CD4-positive, alpha-beta T cell (primary cell): ENCODE results near the gene ROM1. TPM values are rescaled to one million over a fixed set of nuclear protein-coding genes. Genes with fewer than 3 reads are reported as not detected.

Experiments
- ATAC-seq: fragments of 200-7000 bp; cut with Tn5 transposase; one replicate; pipeline ENCODE4 v1.10.0; 2022; ENCODE audit warnings: mild to moderate bottlenecking; ENCODE audit not compliant: poor library complexity
- CTCF ChIA-PET: fragments of 350-600 bp; sonication (Branson Sonifier 250); formaldehyde crosslinking; loops from one replicate; lab custom pipeline; 2021; ENCODE audit warnings: antibody characterized with exemption, inconsistent platforms; lab: Charles Lee
- POLR2A ChIA-PET: fragments of 350-600 bp; sonication (Branson Sonifier 250); formaldehyde crosslinking; loops from one replicate; lab custom pipeline; 2021; ENCODE audit warnings: antibody characterized with exemption, inconsistent platforms; lab: Charles Lee
- DNase-seq, 14 experiments: peaks; one replicate each; pipeline ENCODE4 v3.0.0-alpha.2; 2013 to 2020; ENCODE audit warnings: mixed read lengths in 2 of 14
- H3K27ac ChIP-seq, 2 donors: one replicate each; pipeline versions ENCODE4 v1.5.1 to v1.7.0; 2013; ENCODE audit warnings: low read length in 2 of 2, low read depth in 1 of 2, mild to moderate bottlenecking in 1 of 2
- H3K27me3 ChIP-seq, 2 experiments: 1 replicate in 1 of 2; 2 replicates in 1 of 2; pipeline versions ENCODE4 v1.6.1 to v1.7.0; 2013; ENCODE audit warnings: low read length in 2 of 2, control low read depth in 1 of 2, mild to moderate bottlenecking in 1 of 2, moderate library complexity in 1 of 2; ENCODE audit not compliant: insufficient read depth in 2 of 2, control insufficient read depth in 1 of 2
- H3K36me3 ChIP-seq: one replicate; pipeline ENCODE4 v1.6.1; 2013; ENCODE audit warnings: low read length, control low read depth; ENCODE audit not compliant: insufficient read depth
- H3K4me1 ChIP-seq: one replicate; pipeline ENCODE4 v1.6.1; 2013; ENCODE audit warnings: low read length, control low read depth; ENCODE audit not compliant: insufficient read depth
- H3K4me3 ChIP-seq: one replicate; pipeline ENCODE4 v1.5.1; 2013; ENCODE audit warnings: mild to moderate bottlenecking, low read length, moderate library complexity
- H3K9me3 ChIP-seq, 2 experiments: 1 replicate in 1 of 2; 2 replicates in 1 of 2; pipeline versions ENCODE4 v1.6.1 to v1.7.0; 2013; ENCODE audit warnings: low read length in 2 of 2, mild to moderate bottlenecking in 2 of 2, control low read depth in 1 of 2, moderate library complexity in 1 of 2; ENCODE audit not compliant: control insufficient read depth in 1 of 2, insufficient read depth in 1 of 2
- H3K27ac Mint-ChIP-seq: one replicate; pipeline ENCODE4 v1.8.0; 2020; ENCODE audit warnings: mixed read lengths
- H3K27me3 Mint-ChIP-seq: one replicate; pipeline ENCODE4 v1.8.0; 2021; ENCODE audit warnings: mixed read lengths
- H3K36me3 Mint-ChIP-seq: one replicate; pipeline ENCODE4 v1.8.0; 2021; ENCODE audit warnings: low read depth, mixed read lengths
- H3K4me1 Mint-ChIP-seq: one replicate; pipeline ENCODE4 v1.8.0; 2021; ENCODE audit warnings: low read depth, mixed read lengths
- H3K4me3 Mint-ChIP-seq: one replicate; pipeline ENCODE4 v1.8.0; 2020; ENCODE audit warnings: mild to moderate bottlenecking, mixed read lengths
- H3K9me3 Mint-ChIP-seq: one replicate; pipeline ENCODE4 v1.8.0; 2020; ENCODE audit warnings: mixed read lengths
- intact Hi-C, 2 experiments: fragments of 100-400 bp; cut with DNase I in 1 of 2; cut with micrococcal nuclease in 1 of 2; formaldehyde crosslinking; loops; one replicate each; pipeline versions ENCODE4 v1.15.1 to v1.9.0; 2023 to 2025; cut with DNase I, micrococcal nuclease
- total RNA-seq, 174 experiments: library from RNA in 2 of 174; stranded (reverse) in 2 of 174; gene quantifications; one replicate each; pipeline ENCODE4 v1.2.3 and lab custom pipeline; 2021 to 2026
- TF ChIP-seq, protein P1 (sequence below): fragments of 200-600 bp; IDR thresholded peaks from one replicate; pipeline ENCODE4 v1.8.0; 2022; ENCODE audit warnings: antibody characterized with exemption, mild to moderate bottlenecking

Gene ROM1
- total RNA-seq, 2 experiments from 2014 or later: 0.42 to 0.71 TPM

DNA sequence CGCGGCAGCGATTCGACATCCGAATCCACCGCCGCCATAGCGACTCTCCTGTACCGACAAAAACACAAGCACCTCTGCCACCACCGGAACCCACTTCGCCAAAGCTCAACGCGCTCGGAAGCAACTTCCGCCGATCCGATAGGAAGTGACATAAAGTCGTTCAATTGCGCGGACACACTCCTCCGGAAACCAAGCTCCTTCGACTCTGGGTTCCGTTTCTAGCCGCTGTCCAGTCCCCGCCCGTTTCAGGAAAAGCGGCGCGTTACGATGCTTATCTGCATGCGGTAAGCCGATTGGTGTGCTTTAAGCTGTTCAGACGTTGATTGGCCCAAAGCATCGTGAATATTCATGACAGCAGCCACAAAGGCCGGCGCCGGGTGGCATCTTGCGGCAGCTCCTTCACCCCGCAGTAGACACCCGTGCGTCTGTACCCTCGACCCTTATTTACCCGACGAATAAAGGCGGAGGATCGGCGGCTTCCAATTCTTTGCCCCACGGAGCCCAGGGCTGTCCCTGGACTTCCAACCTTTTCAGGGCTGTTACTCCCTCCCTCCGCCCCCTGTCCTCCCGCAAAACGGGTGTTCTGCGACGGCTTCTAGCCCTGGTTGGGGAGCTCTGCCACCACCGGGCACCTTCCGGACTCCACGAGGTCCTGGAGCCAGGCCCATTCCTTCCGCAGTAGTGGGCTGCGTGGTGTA lies 21.5 kb upstream of the ROM1 start, which contains the start of gene TUT1:
TSS of gene TUT1 (minus strand) at position 76 of the 698 bp plus-strand sequence. CDS start at position 38, 38 bp downstream.
- H3K4me1 ChIP-seq: peaks cover 43% of the 10 kb centered on the region
- Mint-ChIP-seq H3K9me3 (no peaks in the 10 kb centered on the region), H3K27me3 (no peaks in the 10 kb centered on the region), H3K4me3 (peak within 1 kb of the TSS; percentile 91), H3K27ac (peak within 1 kb of the TSS; percentile 89), H3K36me3 (peaks cover 69% of the 10 kb centered on the region), H3K4me1 (peaks cover 72% of the 10 kb centered on the region)
- TF ChIP-seq, protein P1, sequence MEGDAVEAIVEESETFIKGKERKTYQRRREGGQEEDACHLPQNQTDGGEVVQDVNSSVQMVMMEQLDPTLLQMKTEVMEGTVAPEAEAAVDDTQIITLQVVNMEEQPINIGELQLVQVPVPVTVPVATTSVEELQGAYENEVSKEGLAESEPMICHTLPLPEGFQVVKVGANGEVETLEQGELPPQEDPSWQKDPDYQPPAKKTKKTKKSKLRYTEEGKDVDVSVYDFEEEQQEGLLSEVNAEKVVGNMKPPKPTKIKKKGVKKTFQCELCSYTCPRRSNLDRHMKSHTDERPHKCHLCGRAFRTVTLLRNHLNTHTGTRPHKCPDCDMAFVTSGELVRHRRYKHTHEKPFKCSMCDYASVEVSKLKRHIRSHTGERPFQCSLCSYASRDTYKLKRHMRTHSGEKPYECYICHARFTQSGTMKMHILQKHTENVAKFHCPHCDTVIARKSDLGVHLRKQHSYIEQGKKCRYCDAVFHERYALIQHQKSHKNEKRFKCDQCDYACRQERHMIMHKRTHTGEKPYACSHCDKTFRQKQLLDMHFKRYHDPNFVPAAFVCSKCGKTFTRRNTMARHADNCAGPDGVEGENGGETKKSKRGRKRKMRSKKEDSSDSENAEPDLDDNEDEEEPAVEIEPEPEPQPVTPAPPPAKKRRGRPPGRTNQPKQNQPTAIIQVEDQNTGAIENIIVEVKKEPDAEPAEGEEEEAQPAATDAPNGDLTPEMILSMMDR: no peak
- peaks cover 57% of the 10 kb centered on the region for H3K36me3 ChIP-seq
- DNase-seq (peak; percentile 91 to 99 (median 95)), ATAC-seq (peak; percentile 82)
- POLR2A ChIA-PET: interaction anchor here (0.6 to 4.4 kb wide), 63 partner anchors 9 to 1749 kb away, joined by 3 to 177 read pairs (median 8); partner anchors contain the start of genes AHNAK, ASRGL1, B3GAT3 and BSCL2
- H3K9me3 ChIP-seq: no peaks in the 10 kb centered on the region
- CTCF ChIA-PET: interaction anchor here (0.6 to 2.6 kb wide), 22 partner anchors 9 to 290 kb away, joined by 3 to 20 read pairs (median 6); partner anchors contain the start of genes B3GAT3, C11orf98, CSKMT and EEF1G
- H3K27ac ChIP-seq: peak within 1 kb of the TSS; percentile 95 to 97
- peak within 1 kb of the TSS; percentile 98 for H3K4me3 ChIP-seq
- no peaks in the 10 kb centered on the region for H3K27me3 ChIP-seq
- intact Hi-C loops: loop anchor here (1.0 to 5.0 kb wide), 15 partner anchors 9 to 289 kb away; partner anchors contain the start of genes EML3 (in 2 of the 2), LBHD1 (in 2 of the 2), UQCC3 (in 2 of the 2) and BSCL2 (in 1 of the 2)

DNA sequence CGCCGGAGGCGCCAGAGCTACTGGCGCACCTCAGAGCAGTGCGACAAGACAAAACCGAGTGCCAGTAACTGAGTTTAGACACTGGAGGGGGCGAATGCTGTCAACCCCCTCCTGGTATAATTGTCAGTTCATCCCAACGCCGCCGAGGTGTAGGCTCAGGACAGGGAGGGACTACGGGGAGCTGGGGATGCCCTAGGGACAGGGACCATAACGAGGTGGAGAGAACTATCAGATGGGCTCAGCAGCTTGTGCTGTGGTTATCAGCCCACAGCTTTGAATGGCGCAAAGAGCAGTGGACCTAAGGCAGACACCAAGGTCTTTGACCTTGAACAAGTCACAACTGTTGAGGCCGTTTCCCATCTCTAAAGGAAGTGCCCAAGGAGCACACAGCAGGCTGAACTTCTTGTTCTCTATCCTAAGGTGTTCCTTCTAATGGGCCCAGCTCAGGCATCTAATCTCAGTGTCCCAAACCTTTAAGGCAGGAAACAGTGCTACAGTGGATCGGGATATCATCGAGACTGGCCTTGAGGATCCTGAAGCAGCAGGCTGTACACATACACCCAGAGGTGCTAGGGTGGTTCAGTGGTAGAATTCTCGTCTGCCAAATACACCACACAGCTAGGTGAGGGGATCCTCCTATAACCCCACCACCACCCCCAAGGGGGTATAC lies 20.8 kb upstream of the ROM1 start:
- no peaks in the 10 kb centered on the region for H3K27me3 ChIP-seq
- Mint-ChIP-seq H3K4me3 (peak overlapping the region; percentile 91), H3K4me1 (peaks cover 72% of the 10 kb centered on the region), H3K36me3 (peaks cover 73% of the 10 kb centered on the region), H3K27me3 (no peaks in the 10 kb centered on the region), H3K9me3 (no peaks in the 10 kb centered on the region), H3K27ac (peak overlapping the region; percentile 89)
- peak overlapping the region; percentile 98 for H3K4me3 ChIP-seq
- H3K36me3 ChIP-seq: peaks cover 58% of the 10 kb centered on the region
- peak overlapping the region; percentile 95 to 97 for H3K27ac ChIP-seq
- peaks cover 47% of the 10 kb centered on the region for H3K4me1 ChIP-seq
- TF ChIP-seq, protein P1: no peak
- DNase-seq (no peak), ATAC-seq (no peak)
- intact Hi-C loops: loop anchor here (1.0 to 5.0 kb wide), 8 partner anchors 8 to 270 kb away; partner anchors contain the start of genes LBHD1 (in 2 of the 2), UQCC3 (in 2 of the 2), BSCL2 (in 1 of the 2) and EML3 (in 1 of the 2)
- H3K9me3 ChIP-seq: no peaks in the 10 kb centered on the region
- POLR2A ChIA-PET: interaction anchor here (0.8 to 4.4 kb wide), 53 partner anchors 8 to 1247 kb away, joined by 3 to 177 read pairs (median 10); partner anchors contain the start of genes AHNAK, B3GAT3, BSCL2 and C11orf98
- CTCF ChIA-PET: interaction anchor here (0.7 to 2.6 kb wide), 18 partner anchors 9 to 289 kb away, joined by 3 to 20 read pairs (median 8); partner anchors contain the start of genes B3GAT3, C11orf98, CSKMT and EEF1G

DNA sequence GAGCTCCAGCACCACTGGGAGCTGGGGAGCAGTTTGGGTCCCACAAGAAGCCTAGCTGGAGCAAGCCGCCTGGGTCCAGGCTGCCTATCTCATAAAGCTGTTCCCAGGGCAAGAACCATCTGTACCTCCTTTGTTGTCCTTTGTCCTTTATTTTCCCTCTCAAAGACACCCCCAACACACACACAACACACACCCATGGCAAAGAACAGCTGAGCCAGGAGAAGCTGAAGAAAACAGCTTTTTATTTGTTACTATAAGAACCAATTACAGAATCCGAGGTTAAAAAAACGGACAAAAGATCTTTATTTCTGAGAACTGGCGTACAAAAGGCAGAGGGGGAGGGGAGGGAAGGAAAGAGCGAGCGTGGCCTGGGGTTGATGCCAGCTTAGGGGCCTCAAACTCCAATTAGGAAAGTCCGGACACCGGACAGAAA lies 20.1 kb upstream of the ROM1 start:
- TF ChIP-seq, protein P1: no peak
- ATAC-seq: no peak
- ChIA-PET CTCF (interaction anchor here (0.6 to 2.6 kb wide), 9 partner anchors 8 to 168 kb away, joined by 3 to 20 read pairs (median 7); partner anchors contain the start of genes EML3, GANAB, MTA2 and ROM1), POLR2A (interaction anchor here (0.6 to 4.4 kb wide), 21 partner anchors 7 to 288 kb away, joined by 3 to 177 read pairs (median 50); partner anchors contain the start of genes AHNAK, B3GAT3, BSCL2 and C11orf98)
- Mint-ChIP-seq H3K9me3 (no peaks in the 10 kb centered on the region), H3K36me3 (peaks cover 73% of the 10 kb centered on the region), H3K4me1 (peaks cover 71% of the 10 kb centered on the region), H3K27ac (peak overlapping the region; percentile 89), H3K27me3 (no peaks in the 10 kb centered on the region), H3K4me3 (peak overlapping the region; percentile 51)
- Histone ChIP-seq H3K4me1 (peaks cover 54% of the 10 kb centered on the region), H3K4me3 (no peak overlapping the region), H3K27me3 (no peaks in the 10 kb centered on the region), H3K27ac (peak overlapping the region; percentile 95 to 97), H3K9me3 (no peaks in the 10 kb centered on the region), H3K36me3 (peaks cover 58% of the 10 kb centered on the region)
- DNase-seq: no peak
- intact Hi-C loops: loop anchor here (1.0 to 5.0 kb wide), 9 partner anchors 7 to 269 kb away; partner anchors contain the start of genes LBHD1 (in 2 of the 2), UQCC3 (in 2 of the 2), BSCL2 (in 1 of the 2) and EML3 (in 1 of the 2)
